Endothelial cell of hepatic sinusoid (primary cell): Measurements from ENCODE around the gene MOB3A.

Experiments
- in situ Hi-C: cut with HindIII; loops from 2 replicates; pipeline ENCODE4 v1.10.0; 2017; ENCODE audit warnings: low sequenced_read_pairs

MOB3A gene

DNA sequence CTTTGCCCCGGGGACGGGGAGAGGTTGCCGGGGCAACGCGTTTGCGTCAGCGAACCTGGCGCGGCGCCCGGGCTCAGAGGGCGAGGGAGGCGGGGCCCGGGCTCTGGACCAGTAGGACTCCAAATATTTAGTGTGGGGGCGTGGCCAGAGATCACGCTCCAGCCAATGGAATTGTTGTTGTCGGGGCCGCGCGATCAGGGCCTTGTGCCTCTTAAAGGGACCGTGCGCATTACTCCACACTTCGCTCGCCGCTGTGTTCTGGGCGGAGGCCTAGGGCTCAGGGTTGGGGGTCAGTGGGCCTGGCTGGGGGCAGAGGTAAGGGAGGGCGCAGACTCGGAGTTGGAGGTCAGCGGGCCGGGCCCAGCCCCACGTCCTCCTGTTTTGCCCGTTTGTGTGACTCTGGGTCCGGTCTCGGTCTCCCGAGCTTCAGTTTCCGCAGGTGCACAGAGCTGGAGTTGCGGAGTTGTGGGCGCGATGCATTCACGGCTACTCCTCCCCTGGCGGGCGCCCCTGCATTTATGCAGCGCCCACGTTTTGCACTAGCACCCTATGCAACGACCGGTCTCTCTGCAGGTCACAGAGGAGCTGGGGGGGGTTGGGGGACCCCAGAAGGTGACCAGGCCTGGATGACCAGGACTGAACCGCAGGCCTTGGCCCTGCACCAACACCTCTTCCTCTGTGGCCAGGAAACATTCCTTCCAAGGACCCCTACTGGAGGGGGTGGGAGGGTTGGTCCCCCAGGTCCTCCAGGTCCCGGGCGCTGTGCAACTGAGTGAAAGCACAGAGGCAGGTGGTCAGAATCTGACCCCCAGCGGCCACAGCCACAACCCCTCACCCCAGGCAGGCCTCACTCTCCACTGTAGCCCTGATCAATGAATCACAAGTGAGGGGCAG is 34.4 kb downstream of the MOB3A start:
- in situ Hi-C loops: loop anchor here (5.0 kb wide), 1 partner anchor 69 kb away; no protein-coding TSS in a partner anchor

GRCh38 chr19:2060884-2061494 is 35.1 kb downstream of the MOB3A start:
- in situ Hi-C loops: loop anchor here (5.0 kb wide), 1 partner anchor 69 kb away; no protein-coding TSS in a partner anchor

- in situ Hi-C loops: loop anchor here (5.0 kb wide), 1 partner anchor 67 kb away; no protein-coding TSS in a partner anchor
These were observed 36.5 kb downstream of the MOB3A start for GRCh38 chr19:2059422-2060201.

GRCh38 chr19:2058570-2059421 is 37.3 kb downstream of the MOB3A start:
- in situ Hi-C loops: no loop called here

DNA sequence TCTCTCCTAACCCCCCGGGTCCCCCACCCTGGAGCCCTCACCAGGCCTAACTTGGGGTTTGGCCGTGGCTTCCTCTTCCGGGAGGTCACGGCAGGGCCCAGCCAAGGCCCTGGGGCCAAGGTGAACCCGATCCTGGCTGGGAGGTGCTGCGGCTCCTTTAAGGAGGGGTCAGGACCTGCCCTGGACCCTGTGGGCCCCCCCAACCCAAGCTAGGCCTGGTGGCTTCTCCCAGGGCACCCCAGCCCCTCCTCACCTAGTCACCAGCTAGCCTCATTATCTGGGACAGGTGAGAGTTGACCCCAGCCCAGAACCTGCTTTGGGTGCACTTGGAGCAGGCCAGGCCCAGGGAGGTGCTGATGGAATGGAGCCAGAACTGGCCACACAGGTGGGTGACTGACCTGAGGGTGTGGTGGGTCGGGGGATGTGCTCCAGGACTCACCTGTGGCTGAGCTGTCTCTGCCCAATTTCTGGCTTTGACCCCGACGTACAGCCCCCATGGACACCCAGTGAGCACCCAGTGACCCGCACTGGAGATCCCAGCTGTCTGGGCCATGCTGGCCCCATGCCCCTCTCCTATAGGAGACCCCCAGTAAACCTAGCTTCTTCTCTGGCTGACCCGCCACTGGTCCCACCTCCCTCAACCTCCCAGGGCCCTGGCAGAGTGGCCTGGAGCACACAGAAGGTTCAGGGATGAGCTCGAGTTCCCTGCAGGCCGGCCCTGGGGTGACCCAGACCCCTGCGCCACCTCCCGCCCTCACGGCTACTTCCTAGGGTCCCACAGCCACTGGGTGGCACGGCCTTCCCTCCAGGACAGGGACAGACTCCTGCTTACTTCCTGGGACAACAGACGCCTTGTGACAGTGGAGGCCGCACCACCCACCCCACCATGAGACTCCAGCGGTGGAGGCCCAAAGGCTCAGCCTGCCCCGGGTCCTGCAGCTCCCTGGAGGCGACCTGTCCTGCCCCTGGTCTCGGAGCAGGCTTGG is 38.3 kb downstream of the MOB3A start:
- in situ Hi-C loops: no loop called here

GRCh38 chr19:2056837-2057192 is 39.3 kb downstream of the MOB3A start:
- in situ Hi-C loops: no loop called here

DNA sequence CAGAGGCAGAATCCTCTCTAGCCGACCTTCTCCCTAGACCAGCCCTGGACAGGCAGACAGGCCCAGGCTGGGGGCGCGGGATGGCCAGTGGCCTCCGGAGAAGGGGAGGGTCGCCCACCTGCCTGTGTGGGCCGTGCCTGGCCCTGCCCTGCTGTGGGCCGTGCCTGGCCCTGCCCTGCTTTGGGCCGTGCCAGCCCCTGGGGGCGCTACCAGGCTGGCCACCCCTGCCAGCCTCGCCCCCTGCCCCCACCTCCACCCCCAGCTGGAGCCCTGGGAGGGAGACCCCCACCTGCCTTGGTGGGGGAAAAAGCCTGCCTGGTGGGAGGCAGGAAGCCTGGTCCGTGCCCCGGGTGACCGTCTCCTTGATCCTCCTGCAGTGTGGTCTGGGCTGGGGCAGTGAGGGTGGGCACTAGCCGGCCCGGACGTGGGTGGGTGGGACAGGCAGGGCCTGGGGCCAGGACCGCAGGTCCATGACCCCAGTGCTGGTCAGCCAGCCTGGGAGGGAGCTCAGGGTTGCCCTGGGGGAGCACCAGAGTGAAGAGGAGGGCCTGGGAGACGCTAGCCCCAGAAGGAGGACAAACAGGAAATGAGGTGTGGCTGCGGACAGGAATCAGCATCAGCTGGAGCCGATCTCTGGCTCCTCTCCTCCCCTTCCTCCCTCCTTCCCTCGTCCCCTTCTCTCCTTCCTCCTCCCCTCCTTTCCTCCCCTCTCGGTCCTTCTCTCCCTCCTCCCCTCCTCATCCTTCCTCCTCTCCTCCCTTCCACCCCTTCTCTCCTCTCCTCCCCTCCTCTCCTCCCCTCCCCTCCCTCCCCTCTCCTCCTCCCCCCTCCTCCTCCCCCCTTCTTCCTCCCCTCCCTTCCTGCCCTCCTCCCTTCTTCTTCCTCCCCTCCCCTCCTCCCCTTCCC is 39.9 kb downstream of the MOB3A start:
- in situ Hi-C loops: no loop called here

DNA sequence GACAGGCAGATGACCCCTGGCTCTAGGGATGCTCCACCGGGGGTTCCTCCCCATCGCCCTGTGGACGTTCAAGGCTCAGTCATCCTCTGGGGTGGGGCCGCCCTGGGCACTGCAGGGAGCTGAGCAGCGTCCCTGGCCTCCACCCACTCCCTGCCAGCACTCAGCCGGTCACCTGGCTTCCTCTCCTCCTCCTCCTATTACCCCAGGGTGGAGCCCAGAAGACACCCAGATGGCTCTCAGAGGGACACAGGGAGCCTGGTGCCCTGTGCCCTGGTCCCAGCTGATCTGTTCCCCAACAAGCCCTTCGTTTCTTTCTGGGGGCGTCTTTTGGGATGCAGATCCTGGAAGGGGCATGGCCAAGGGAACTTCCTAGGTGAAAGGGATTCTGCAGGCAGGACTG is 41.4 kb downstream of the MOB3A start:
- in situ Hi-C loops: no loop called here

- in situ Hi-C loops: no loop called here
These were observed 42.3 kb downstream of the MOB3A start for GRCh38 chr19:2053601-2054389.

DNA sequence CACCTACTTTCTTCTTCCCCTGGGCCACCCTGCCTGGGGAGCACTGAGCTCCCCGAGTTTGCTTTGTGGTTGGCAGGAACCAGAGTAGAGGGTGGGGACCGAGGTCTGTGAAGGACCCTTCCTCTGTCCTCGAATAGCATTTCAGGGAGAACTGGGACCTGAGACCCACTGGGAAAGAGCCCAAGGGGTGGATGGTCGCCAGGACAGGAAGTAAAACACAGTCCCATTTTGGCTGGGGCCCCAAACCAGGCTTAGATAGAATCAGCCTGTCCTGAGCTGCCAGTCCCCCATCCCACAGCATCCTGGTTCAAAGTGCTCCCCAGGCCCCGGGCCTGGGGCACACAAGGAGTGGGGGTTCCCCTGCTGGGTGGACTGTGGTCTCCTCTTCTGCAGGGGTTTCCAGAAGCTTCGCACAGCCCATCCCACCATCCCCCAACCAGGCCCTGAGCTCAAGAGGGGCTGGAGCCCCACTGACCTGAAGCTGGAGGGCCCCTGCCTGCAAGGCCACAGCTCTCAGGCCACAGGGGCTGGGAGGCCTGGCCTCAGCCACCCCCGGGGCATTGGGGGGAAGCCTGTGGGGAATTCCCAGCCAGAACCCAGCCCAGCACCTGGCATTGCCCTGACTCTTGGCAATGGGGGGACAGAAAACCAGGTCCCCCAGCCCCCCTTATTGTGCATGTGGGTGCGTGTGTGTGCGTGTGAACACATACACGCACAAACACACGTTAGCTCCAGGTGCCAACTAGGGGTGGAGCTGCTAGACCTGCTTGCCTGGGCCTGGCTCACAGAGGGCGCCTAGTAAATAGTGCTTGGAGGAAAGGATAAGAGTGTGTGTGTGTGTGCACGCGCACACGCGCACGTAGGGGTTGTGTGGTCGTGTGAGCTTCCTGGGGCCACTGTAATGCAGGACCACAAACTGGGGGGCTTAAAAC is 44.1 kb downstream of the MOB3A start:
- in situ Hi-C loops: no loop called here

GRCh38 chr19:2050991-2051772 is 44.9 kb downstream of the MOB3A start, which contains the start of gene MKNK2:
Gene MKNK2, minus strand, starts transcription at chr19:2051244. Its CDS starts 393 bp downstream, at chr19:2050851.
- in situ Hi-C loops: no loop called here

DNA sequence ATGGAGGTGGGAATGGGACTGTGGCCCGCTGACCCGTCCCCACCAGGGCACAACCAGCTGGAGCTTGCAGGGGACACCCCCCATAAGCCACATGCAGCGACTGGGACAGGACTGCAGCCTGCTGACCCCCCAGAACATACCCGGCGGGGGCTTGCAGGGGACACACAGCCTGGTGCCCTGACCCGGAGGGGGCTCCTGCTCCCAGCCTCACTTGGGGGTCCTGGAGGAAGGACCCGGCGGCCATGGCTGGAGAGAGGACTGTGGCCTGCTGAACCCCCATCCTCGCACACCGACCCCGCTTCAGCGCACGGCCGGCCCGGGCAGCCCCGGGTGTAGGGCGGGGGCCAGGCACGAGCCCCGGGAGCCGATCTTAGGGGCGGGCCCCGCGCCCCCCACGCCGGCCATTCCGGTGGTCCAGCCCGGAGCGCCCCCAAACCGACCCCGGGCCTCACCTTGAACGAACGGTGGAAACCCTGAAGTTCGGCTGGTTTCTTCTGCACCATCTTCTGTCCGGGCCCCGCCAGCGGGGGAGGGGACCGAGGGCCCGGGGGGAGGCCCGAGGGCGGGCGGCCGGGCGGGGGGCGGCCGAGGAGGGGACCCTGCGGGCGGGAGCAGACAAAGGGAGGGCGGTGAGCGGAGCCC is 45.7 kb downstream of the MOB3A start:
- in situ Hi-C loops: no loop called here

DNA sequence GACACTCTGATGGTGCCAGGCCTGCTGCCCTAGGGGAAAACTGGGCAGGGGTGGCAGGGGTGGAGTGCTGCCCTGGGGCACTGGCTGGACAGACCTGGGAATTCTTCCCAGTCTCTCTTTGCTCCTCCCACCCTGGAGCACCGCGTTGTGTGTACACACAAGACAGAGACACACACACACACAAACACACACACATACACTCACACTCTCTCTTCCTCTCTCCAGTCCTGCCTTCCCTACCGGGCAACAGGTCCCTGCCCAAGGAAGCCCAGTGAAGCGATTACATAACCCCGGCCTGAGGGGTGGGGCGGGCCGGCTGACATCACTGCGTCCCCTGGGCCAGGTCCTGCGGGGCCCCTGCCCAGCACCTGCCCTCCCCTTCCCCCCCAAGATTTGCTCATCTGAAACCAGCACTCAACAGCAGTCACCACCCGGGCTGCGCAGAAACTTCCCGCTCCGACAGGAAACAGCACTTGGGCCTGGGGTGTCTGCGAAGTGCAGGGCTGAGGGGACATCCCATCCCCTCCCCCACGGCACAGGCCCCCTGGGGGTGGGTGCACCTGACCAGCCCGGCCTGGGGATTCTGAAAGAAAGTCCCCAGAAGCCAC is 46.3 kb downstream of the MOB3A start:
- in situ Hi-C loops: no loop called here

DNA sequence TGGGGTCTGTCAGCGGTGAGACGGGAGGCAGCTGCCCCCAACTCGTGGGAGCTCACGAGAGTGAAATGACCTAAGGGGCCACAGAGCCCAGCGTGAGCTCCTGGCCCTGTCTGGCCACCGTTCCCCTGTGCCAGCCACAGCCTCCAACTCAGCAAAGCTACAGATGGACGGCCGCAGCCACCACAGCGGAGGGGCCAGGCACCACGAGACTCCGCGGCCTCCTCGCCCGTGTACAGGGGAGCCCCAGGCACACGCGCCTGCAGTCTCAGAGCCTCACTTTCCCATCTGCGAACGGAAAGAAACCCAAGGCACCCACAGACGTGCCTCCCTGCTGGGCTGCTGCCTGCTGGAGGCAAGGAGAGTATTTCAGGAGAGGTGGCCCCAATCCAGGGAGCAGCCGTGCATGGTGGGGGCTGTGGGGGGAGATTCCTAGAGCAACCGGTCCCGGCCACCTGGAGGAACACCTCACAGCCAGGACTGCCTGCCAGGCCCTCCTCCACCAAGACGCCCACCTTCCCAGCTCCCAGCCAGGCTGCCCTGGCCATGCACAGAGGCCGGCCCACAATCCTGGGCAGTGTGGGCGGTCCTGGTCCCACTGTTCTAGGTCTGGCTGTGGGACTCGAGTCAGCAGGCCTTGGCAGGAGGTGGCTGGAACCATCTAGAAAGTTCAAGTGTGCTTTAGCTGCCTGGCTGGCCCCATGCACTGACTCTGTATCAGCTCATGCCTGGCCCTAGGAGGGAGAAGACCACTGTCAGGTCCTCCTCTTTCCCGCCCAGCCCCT is 47.0 kb downstream of the MOB3A start:
- in situ Hi-C loops: no loop called here
